Dermis lymphatic vessel endothelial cell (primary cell): ENCODE data around the gene MTHFSD. TPM values are rescaled to one million over a fixed set of nuclear protein-coding genes. Genes with fewer than 3 reads are reported as not detected.

ENCODE experiments used
- total RNA-seq: library from RNA; depleted of rRNA; stranded (reverse); fragments of >200 nt; gene quantifications from 2 replicates; pipeline ENCODE4 v1.2.1, GENCODE V29; 2014

Gene MTHFSD
- 6.1 and 8.3 TPM in 2 replicates for total RNA-seq

GRCh38 chr16:86554917-86555703, at the start of gene MTHFSD:
MTHFSD (minus strand) TSS chr16:86555235; CDS start chr16:86555184, 51 bp downstream.

GRCh38 chr16:86578061-86578599, 23.1 kb upstream of the MTHFSD start, which contains the start of gene FOXL1:
FOXL1 (plus strand) TSS chr16:86578549; CDS start chr16:86578724, 175 bp downstream.

DNA sequence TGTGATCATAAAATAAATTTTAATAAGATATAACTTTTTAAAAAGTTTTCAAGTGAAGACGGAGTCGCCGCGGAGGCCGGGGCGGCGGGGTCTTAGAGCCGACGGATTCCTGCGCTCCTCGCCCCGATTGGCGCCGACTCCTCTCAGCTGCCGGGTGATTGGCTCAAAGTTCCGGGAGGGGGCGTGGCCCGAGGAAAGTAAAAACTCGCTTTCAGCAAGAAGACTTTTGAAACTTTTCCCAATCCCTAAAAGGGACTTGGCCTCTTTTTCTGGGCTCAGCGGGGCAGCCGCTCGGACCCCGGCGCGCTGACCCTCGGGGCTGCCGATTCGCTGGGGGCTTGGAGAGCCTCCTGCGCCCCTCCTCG, 11.5 kb upstream of the MTHFSD start, which contains the start of gene FOXC2:
Gene FOXC2, plus strand, starts transcription at position 229 of the 365 bp plus-strand sequence. CDS start 507 bp downstream, outside the sequence.

DNA sequence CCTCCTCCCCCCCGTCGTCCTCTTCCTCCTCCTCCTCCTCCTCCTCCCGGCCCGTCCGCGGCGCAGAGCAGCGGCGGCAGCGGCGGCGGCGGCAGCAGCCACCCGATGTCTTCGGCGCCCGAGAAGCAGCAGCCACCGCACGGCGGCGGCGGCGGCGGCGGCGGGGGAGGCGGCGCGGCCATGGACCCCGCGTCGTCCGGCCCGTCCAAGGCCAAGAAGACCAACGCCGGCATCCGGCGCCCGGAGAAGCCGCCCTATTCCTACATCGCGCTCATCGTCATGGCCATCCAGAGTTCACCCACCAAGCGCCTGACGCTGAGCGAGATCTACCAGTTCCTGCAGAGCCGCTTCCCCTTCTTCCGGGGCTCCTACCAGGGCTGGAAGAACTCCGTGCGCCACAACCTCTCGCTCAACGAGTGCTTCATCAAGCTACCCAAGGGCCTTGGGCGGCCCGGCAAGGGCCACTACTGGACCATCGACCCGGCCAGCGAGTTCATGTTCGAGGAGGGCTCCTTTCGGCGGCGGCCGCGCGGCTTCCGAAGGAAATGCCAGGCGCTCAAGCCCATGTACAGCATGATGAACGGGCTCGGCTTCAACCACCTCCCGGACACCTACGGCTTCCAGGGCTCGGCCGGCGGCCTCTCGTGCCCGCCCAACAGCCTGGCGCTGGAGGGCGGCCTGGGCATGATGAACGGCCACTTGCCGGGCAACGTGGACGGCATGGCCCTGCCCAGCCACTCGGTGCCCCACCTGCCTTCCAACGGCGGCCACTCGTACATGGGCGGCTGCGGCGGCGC, 44.4 kb downstream of the MTHFSD start, which contains the start of gene FOXF1:
Gene FOXF1, plus strand, starts transcription at position 63 of the 797 bp plus-strand sequence. Its CDS starts 43 bp downstream, at position 106.

Other genes starting within 250 kb of the MTHFSD start
- 0.09 and 0.33 TPM in 2 replicates for gene FOXF1, start 44.7 kb downstream of the MTHFSD start, total RNA-seq
- 1.5 and 4.2 TPM in 2 replicates for gene FOXC2, start 11.6 kb upstream of the MTHFSD start, total RNA-seq
- 1.5 and 2.1 TPM in 2 replicates for gene FOXL1, start 23.3 kb upstream of the MTHFSD start, total RNA-seq